Activated gamma-delta T cell treated with Interleukin-2 at 50 U/mL for 16 hours (primary cell): ENCODE data around the gene GCKR.
A peak's percentile ranks its signal among the peaks of the same experiment; 100 is the strongest.

Experiments
- DNase-seq: peaks from one replicate; pipeline ENCODE4 v3.0.0-alpha.2; 2020

Gene GCKR

GRCh38 chr2:27572998-27573429 lies 76.4 kb downstream of the GCKR start:
- DNase-seq: peak; percentile 12
